ENCODE results near the gene ZNF439. TPM values are rescaled to one million over a fixed set of nuclear protein-coding genes. Genes with fewer than 3 reads are reported as not detected.
A peak's percentile ranks its signal among the peaks of the same experiment; 100 is the strongest.

The ZNF439 gene
- total and polyA plus RNA-seq, 2 of the 13 experiments (the other 11 are each of a cell fraction or from before 2014, with no cell fraction given): 2.9 to 4.9 TPM

DNA sequence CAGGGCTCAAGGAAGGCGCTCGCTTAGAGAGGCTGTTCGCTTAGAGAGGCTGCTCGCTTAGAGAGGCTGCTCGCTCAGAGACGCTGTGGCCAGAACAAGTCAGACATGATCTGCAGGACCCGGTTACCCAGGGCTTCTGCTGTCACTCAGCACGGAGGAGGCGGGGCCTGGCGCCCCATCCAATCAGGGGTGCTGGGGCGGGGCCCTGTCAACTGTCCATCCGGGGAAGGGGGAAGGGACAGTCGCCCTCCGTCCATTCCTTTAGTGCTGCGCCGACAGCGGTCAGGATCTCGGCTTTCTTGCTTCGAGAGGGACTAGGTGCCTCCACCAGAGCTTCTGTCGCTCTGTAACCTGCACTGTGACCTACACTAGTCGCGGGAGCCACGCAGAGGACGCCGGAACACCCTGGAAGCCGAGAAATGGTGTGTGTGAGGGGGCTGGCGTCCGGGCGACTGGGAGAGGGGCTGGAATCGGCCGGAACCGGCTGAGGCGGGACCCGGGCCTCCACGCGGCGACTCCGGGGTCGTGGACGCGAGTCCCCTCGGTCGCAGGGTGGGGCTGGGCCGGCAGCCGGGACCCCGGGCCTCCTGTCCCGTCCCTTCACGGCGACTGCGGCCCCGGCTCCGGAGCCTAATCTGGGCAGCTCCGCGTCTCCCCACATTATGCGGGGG is 34.4 kb upstream of the ZNF439 start, which contains the start of gene ZNF440 (continued):
- TF ChIP-seq, protein P1, sequence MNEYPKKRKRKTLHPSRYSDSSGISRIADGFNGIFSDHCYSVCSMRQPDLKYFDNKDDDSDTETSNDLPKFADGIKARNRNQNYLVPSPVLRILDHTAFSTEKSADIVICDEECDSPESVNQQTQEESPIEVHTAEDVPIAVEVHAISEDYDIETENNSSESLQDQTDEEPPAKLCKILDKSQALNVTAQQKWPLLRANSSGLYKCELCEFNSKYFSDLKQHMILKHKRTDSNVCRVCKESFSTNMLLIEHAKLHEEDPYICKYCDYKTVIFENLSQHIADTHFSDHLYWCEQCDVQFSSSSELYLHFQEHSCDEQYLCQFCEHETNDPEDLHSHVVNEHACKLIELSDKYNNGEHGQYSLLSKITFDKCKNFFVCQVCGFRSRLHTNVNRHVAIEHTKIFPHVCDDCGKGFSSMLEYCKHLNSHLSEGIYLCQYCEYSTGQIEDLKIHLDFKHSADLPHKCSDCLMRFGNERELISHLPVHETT (CRISPR knock-in tag; conservative IDR thresholded peaks at IDR 0.05): no peak
- no peak for TF ChIP-seq ZNF354B (CRISPR knock-in tag; IDR thresholded peaks at IDR 0.05)
- peak; percentile 51; the same call in 1 of the 2 replicates for TF ChIP-seq ZNF205 (CRISPR knock-in tag; IDR thresholded peaks at IDR 0.05)
- TF ChIP-seq, protein P2, sequence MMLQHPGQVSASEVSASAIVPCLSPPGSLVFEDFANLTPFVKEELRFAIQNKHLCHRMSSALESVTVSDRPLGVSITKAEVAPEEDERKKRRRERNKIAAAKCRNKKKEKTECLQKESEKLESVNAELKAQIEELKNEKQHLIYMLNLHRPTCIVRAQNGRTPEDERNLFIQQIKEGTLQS (CRISPR knock-in tag; IDR thresholded peaks at IDR 0.05): no peak
- no peak; the same call in 1 of the 2 replicates for TF ChIP-seq ZNF232 (CRISPR knock-in tag; IDR thresholded peaks at IDR 0.05; ENCODE audit: borderline replicate concordance)
- TF ChIP-seq, protein P3, sequence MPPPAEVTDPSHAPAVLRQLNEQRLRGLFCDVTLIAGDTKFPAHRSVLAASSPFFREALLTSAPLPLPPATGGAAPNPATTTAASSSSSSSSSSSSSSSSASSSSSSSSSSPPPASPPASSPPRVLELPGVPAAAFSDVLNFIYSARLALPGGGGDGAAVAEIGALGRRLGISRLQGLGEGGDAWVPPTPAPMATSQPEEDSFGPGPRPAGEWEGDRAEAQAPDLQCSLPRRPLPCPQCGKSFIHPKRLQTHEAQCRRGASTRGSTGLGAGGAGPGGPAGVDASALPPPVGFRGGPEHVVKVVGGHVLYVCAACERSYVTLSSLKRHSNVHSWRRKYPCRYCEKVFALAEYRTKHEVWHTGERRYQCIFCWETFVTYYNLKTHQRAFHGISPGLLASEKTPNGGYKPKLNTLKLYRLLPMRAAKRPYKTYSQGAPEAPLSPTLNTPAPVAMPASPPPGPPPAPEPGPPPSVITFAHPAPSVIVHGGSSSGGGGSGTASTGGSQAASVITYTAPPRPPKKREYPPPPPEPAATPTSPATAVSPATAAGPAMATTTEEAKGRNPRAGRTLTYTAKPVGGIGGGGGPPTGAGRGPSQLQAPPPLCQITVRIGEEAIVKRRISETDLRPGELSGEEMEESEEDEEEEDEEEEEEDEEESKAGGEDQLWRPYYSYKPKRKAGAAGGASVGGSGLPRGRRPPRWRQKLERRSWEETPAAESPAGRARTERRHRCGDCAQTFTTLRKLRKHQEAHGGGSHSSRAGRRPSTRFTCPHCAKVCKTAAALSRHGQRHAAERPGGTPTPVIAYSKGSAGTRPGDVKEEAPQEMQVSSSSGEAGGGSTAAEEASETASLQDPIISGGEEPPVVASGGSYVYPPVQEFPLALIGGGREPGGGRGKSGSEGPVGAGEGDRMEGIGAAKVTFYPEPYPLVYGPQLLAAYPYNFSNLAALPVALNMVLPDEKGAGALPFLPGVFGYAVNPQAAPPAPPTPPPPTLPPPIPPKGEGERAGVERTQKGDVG (CRISPR knock-in tag; IDR thresholded peaks at IDR 0.05; ENCODE audit: borderline replicate concordance): peak; percentile 44; the same call in 1 of the 2 replicates
- peak; percentile 82 for TF ChIP-seq ZNF296 (CRISPR knock-in tag; conservative IDR thresholded peaks at IDR 0.05)
- TF ChIP-seq, protein P4, sequence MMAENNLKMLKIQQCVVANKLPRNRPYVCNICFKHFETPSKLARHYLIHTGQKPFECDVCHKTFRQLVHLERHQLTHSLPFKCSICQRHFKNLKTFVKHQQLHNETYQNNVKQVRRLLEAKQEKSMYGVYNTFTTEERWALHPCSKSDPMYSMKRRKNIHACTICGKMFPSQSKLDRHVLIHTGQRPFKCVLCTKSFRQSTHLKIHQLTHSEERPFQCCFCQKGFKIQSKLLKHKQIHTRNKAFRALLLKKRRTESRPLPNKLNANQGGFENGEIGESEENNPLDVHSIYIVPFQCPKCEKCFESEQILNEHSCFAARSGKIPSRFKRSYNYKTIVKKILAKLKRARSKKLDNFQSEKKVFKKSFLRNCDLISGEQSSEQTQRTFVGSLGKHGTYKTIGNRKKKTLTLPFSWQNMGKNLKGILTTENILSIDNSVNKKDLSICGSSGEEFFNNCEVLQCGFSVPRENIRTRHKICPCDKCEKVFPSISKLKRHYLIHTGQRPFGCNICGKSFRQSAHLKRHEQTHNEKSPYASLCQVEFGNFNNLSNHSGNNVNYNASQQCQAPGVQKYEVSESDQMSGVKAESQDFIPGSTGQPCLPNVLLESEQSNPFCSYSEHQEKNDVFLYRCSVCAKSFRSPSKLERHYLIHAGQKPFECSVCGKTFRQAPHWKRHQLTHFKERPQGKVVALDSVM (CRISPR knock-in tag; IDR thresholded peaks at IDR 0.05): peak; percentile 85
- TF ChIP-seq KDM6A (CRISPR knock-in tag; IDR thresholded peaks at IDR 0.05; ENCODE audit: low read depth): no peak
- TF ChIP-seq, protein P5, sequence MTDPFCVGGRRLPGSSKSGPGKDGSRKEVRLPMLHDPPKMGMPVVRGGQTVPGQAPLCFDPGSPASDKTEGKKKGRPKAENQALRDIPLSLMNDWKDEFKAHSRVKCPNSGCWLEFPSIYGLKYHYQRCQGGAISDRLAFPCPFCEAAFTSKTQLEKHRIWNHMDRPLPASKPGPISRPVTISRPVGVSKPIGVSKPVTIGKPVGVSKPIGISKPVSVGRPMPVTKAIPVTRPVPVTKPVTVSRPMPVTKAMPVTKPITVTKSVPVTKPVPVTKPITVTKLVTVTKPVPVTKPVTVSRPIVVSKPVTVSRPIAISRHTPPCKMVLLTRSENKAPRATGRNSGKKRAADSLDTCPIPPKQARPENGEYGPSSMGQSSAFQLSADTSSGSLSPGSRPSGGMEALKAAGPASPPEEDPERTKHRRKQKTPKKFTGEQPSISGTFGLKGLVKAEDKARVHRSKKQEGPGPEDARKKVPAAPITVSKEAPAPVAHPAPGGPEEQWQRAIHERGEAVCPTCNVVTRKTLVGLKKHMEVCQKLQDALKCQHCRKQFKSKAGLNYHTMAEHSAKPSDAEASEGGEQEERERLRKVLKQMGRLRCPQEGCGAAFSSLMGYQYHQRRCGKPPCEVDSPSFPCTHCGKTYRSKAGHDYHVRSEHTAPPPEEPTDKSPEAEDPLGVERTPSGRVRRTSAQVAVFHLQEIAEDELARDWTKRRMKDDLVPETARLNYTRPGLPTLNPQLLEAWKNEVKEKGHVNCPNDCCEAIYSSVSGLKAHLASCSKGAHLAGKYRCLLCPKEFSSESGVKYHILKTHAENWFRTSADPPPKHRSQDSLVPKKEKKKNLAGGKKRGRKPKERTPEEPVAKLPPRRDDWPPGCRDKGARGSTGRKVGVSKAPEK (CRISPR knock-in tag; IDR thresholded peaks at IDR 0.05; ENCODE audit: borderline replicate concordance): no peak
- TF ChIP-seq ADNP (CRISPR knock-in tag; IDR thresholded peaks at IDR 0.05): no peak
- TF ChIP-seq, protein P6, sequence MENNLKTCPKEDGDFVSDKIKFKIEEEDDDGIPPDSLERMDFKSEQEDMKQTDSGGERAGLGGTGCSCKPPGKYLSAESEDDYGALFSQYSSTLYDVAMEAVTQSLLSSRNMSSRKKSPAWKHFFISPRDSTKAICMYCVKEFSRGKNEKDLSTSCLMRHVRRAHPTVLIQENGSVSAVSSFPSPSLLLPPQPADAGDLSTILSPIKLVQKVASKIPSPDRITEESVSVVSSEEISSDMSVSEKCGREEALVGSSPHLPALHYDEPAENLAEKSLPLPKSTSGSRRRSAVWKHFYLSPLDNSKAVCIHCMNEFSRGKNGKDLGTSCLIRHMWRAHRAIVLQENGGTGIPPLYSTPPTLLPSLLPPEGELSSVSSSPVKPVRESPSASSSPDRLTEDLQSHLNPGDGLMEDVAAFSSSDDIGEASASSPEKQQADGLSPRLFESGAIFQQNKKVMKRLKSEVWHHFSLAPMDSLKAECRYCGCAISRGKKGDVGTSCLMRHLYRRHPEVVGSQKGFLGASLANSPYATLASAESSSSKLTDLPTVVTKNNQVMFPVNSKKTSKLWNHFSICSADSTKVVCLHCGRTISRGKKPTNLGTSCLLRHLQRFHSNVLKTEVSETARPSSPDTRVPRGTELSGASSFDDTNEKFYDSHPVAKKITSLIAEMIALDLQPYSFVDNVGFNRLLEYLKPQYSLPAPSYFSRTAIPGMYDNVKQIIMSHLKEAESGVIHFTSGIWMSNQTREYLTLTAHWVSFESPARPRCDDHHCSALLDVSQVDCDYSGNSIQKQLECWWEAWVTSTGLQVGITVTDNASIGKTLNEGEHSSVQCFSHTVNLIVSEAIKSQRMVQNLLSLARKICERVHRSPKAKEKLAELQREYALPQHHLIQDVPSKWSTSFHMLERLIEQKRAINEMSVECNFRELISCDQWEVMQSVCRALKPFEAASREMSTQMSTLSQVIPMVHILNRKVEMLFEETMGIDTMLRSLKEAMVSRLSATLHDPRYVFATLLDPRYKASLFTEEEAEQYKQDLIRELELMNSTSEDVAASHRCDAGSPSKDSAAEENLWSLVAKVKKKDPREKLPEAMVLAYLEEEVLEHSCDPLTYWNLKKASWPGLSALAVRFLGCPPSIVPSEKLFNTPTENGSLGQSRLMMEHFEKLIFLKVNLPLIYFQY (CRISPR knock-in tag; IDR thresholded peaks at IDR 0.05; ENCODE audit: borderline replicate concordance): 0 out of 2 replicates have a peak, but pooled peaks have one; percentile 40
- TF ChIP-seq, protein P7, sequence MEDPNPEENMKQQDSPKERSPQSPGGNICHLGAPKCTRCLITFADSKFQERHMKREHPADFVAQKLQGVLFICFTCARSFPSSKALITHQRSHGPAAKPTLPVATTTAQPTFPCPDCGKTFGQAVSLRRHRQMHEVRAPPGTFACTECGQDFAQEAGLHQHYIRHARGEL (CRISPR knock-in tag; IDR thresholded peaks at IDR 0.05): no peak
